CD4-positive, alpha-beta T cell (primary cell): ENCODE data around the gene SORD. TPM values are rescaled to one million over a fixed set of nuclear protein-coding genes. Genes with fewer than 3 reads are reported as not detected.
"Not testable (repeated sequence)": the region's sequence is repeated elsewhere in the genome, so short reads cannot be mapped to it uniquely, and the experiment has no call there.

Experiments used
- ATAC-seq: fragments of 200-7000 bp; cut with Tn5 transposase; one replicate; pipeline ENCODE4 v1.10.0; 2022; ENCODE audit warnings: mild to moderate bottlenecking; ENCODE audit not compliant: poor library complexity
- CTCF ChIA-PET: fragments of 350-600 bp; sonication (Branson Sonifier 250); formaldehyde crosslinking; loops from one replicate; lab custom pipeline; 2021; ENCODE audit warnings: antibody characterized with exemption, inconsistent platforms; lab: Charles Lee
- POLR2A ChIA-PET: fragments of 350-600 bp; sonication (Branson Sonifier 250); formaldehyde crosslinking; loops from one replicate; lab custom pipeline; 2021; ENCODE audit warnings: antibody characterized with exemption, inconsistent platforms; lab: Charles Lee
- DNase-seq, 14 experiments: peaks; one replicate each; pipeline ENCODE4 v3.0.0-alpha.2; 2013 to 2020; ENCODE audit warnings: mixed read lengths in 2 of 14
- H3K27ac ChIP-seq, 2 donors: one replicate each; pipeline versions ENCODE4 v1.5.1 to v1.7.0; 2013; ENCODE audit warnings: low read length in 2 of 2, low read depth in 1 of 2, mild to moderate bottlenecking in 1 of 2
- H3K27me3 ChIP-seq, 2 experiments: 1 replicate in 1 of 2; 2 replicates in 1 of 2; pipeline versions ENCODE4 v1.6.1 to v1.7.0; 2013; ENCODE audit warnings: low read length in 2 of 2, control low read depth in 1 of 2, mild to moderate bottlenecking in 1 of 2, moderate library complexity in 1 of 2; ENCODE audit not compliant: insufficient read depth in 2 of 2, control insufficient read depth in 1 of 2
- H3K36me3 ChIP-seq: one replicate; pipeline ENCODE4 v1.6.1; 2013; ENCODE audit warnings: low read length, control low read depth; ENCODE audit not compliant: insufficient read depth
- H3K4me1 ChIP-seq: one replicate; pipeline ENCODE4 v1.6.1; 2013; ENCODE audit warnings: low read length, control low read depth; ENCODE audit not compliant: insufficient read depth
- H3K4me3 ChIP-seq: one replicate; pipeline ENCODE4 v1.5.1; 2013; ENCODE audit warnings: mild to moderate bottlenecking, low read length, moderate library complexity
- H3K9me3 ChIP-seq, 2 experiments: 1 replicate in 1 of 2; 2 replicates in 1 of 2; pipeline versions ENCODE4 v1.6.1 to v1.7.0; 2013; ENCODE audit warnings: low read length in 2 of 2, mild to moderate bottlenecking in 2 of 2, control low read depth in 1 of 2, moderate library complexity in 1 of 2; ENCODE audit not compliant: control insufficient read depth in 1 of 2, insufficient read depth in 1 of 2
- H3K27ac Mint-ChIP-seq: one replicate; pipeline ENCODE4 v1.8.0; 2020; ENCODE audit warnings: mixed read lengths
- H3K27me3 Mint-ChIP-seq: one replicate; pipeline ENCODE4 v1.8.0; 2021; ENCODE audit warnings: mixed read lengths
- H3K36me3 Mint-ChIP-seq: one replicate; pipeline ENCODE4 v1.8.0; 2021; ENCODE audit warnings: low read depth, mixed read lengths
- H3K4me1 Mint-ChIP-seq: one replicate; pipeline ENCODE4 v1.8.0; 2021; ENCODE audit warnings: low read depth, mixed read lengths
- H3K4me3 Mint-ChIP-seq: one replicate; pipeline ENCODE4 v1.8.0; 2020; ENCODE audit warnings: mild to moderate bottlenecking, mixed read lengths
- H3K9me3 Mint-ChIP-seq: one replicate; pipeline ENCODE4 v1.8.0; 2020; ENCODE audit warnings: mixed read lengths
- CTCF ChIP-seq: fragments of 200-600 bp; IDR thresholded peaks from one replicate; pipeline ENCODE4 v1.8.0; 2022; ENCODE audit warnings: antibody characterized with exemption, mild to moderate bottlenecking
- intact Hi-C, 2 experiments: fragments of 100-400 bp; cut with DNase I in 1 of 2; cut with micrococcal nuclease in 1 of 2; formaldehyde crosslinking; loops; one replicate each; pipeline versions ENCODE4 v1.15.1 to v1.9.0; 2023 to 2025; cut with DNase I, micrococcal nuclease
- total RNA-seq, 174 experiments: library from RNA in 2 of 174; stranded (reverse) in 2 of 174; gene quantifications; one replicate each; pipeline ENCODE4 v1.2.3 and lab custom pipeline; 2021 to 2026

SORD gene
- total RNA-seq, 2 experiments from 2014 or later = 1.7 to 1.8 TPM

- CTCF ChIA-PET, H3K9me3 Mint-ChIP-seq, DNase-seq, H3K4me1 ChIP-seq, H3K27ac Mint-ChIP-seq, H3K9me3 ChIP-seq, POLR2A ChIA-PET, H3K36me3 ChIP-seq, ATAC-seq, H3K27me3 ChIP-seq, H3K4me3 ChIP-seq, H3K27ac ChIP-seq, H3K4me1 Mint-ChIP-seq, H3K36me3 Mint-ChIP-seq, H3K4me3 Mint-ChIP-seq: not testable (repeated sequence)
- peaks cover 14% of the 10 kb centered on the region for H3K27me3 Mint-ChIP-seq
- intact Hi-C loops = loop anchor here in 1 of 2 experiments (10.0 kb wide), 1 partner anchor 255 kb away; no protein-coding TSS in a partner anchor
These were observed 56.7 kb downstream of the SORD start for GRCh38 chr15:45079628-45080246.

- POLR2A ChIA-PET, H3K4me3 ChIP-seq, CTCF ChIA-PET, H3K27ac Mint-ChIP-seq, H3K9me3 Mint-ChIP-seq, H3K4me1 Mint-ChIP-seq, intact Hi-C loops, H3K36me3 ChIP-seq, H3K27me3 ChIP-seq, H3K9me3 ChIP-seq, H3K4me1 ChIP-seq, DNase-seq, H3K36me3 Mint-ChIP-seq, ATAC-seq, H3K27ac ChIP-seq, H3K4me3 Mint-ChIP-seq: not testable (repeated sequence)
- H3K27me3 Mint-ChIP-seq = peaks cover 22% of the 10 kb centered on the region
These were observed 57.6 kb downstream of the SORD start for GRCh38 chr15:45080593-45080992.

GRCh38 chr15:45082412-45082811 is 59.4 kb downstream of the SORD start:
- H3K27ac ChIP-seq, CTCF ChIA-PET, H3K9me3 Mint-ChIP-seq, H3K36me3 ChIP-seq, H3K4me1 Mint-ChIP-seq, POLR2A ChIA-PET, ATAC-seq, H3K27me3 ChIP-seq, H3K4me3 Mint-ChIP-seq, H3K36me3 Mint-ChIP-seq, H3K4me1 ChIP-seq, H3K27ac Mint-ChIP-seq, DNase-seq, intact Hi-C loops, H3K9me3 ChIP-seq, H3K4me3 ChIP-seq: not testable (repeated sequence)
- H3K27me3 Mint-ChIP-seq = peaks cover 31% of the 10 kb centered on the region

GRCh38 chr15:45083223-45083622 is 60.2 kb downstream of the SORD start:
- no peaks in the 10 kb centered on the region for H3K4me1 Mint-ChIP-seq
- Histone ChIP-seq H3K4me1 (no peaks in the 10 kb centered on the region), H3K36me3 (no peaks in the 10 kb centered on the region), H3K27me3 (peaks cover 0 to 13% of the 10 kb centered on the region in 2 experiments), H3K4me3 (no peak overlapping the region), H3K27ac (no peak overlapping the region), H3K9me3 (no peaks in the 10 kb centered on the region)
- ChIA-PET POLR2A (no interaction called here), CTCF (no interaction called here)
- no peak overlapping the region for H3K4me3 Mint-ChIP-seq
- no peaks in the 10 kb centered on the region for H3K9me3 Mint-ChIP-seq
- peaks cover 38% of the 10 kb centered on the region for H3K27me3 Mint-ChIP-seq
- H3K27ac Mint-ChIP-seq = no peak overlapping the region
- H3K36me3 Mint-ChIP-seq = no peaks in the 10 kb centered on the region
- intact Hi-C loops = no loop called here
- DNase-seq = no peak
- TF ChIP-seq CTCF = no peak
- no peak for ATAC-seq
